ENCODE data around the gene SLC38A1.
"Not testable (repeated sequence)": the region's sequence is repeated elsewhere in the genome, so short reads cannot be mapped to it uniquely, and the experiment has no call there.

Gene SLC38A1

DNA sequence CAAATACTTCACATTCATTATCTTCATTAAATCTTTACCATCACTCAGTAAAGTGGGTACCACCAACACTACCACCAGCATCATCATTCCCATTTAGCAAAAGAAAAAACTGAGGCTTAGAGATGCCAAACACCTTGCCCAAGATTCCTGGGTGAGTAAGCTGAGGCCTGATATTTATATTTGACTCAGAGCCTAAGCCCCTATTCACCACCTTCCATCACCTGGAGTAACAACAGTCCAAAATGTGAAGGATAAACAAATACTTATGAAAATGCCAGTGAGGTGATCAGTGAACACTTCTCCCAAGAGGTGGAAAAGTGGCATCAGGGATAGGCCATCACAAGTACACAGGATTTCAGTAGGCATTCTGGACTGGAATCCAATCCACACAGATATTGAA, 3.7 kb downstream of the SLC38A1 start:
- no peak for DNase-seq (ENCODE audit: low read depth in 1 of 2, low spot score in 1 of 2)

DNA sequence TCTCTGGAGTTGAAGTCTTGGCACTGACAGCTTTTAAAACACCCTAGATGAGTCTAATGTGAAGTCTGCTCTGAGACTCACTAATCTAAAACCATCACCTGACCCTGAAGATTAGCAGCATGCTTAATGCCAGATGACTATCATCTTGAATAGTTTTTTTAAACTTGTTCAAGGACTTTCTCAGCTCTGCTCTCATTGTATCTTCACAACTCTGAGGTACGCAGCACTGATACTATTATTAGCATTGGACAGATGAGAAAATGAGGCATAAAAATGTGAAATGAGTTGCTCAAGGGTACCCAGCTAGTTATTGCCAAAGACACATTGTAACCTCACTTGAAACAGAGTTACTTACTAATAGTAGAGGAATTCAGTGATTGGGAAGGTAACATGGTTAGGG, 4.8 kb downstream of the SLC38A1 start:
- DNase-seq (ENCODE audit: low read depth in 1 of 2, low spot score in 1 of 2): no peak

DNA sequence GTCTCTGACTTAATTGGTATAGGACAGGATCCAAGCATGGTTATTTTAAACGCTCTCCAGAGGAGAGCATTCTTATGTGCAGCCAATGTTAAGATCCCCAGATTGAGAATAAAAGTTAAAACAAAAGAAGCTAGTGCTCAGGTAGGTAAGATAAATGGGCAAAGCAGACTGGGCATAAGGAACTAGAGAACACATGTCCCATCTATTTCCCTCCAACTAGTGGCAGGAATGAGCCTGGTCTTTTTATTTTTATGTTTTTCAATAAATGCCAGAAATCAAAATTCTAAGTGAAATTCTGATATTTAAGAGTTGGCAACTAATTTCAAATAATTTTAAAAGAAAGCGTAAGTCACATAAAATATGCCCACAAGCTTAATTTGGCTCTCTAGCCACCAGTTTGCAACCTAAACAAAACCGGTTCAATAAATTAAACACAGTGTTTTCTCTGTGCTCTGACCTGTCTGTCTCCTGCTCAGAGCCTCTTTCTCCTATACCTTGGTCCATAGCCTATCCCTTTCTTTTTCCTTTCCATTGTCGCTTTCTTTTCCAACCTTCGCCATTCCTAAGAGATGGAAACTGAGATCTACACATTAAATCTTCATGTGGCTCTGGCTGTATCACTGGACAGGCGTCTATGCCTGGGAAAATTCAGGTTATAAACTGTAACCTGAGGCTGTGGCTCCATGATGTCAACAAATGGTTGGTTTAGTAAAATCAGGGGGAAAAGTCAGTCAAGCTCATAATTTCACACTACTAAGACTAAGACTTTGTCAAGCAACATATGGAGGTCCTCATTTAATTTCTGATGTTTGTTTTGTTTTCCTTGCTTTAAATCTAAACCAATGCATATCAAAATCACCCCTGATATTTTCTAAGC, 5.5 kb downstream of the SLC38A1 start:
- DNase-seq (ENCODE audit: low read depth in 1 of 2, low spot score in 1 of 2): no peak

DNA sequence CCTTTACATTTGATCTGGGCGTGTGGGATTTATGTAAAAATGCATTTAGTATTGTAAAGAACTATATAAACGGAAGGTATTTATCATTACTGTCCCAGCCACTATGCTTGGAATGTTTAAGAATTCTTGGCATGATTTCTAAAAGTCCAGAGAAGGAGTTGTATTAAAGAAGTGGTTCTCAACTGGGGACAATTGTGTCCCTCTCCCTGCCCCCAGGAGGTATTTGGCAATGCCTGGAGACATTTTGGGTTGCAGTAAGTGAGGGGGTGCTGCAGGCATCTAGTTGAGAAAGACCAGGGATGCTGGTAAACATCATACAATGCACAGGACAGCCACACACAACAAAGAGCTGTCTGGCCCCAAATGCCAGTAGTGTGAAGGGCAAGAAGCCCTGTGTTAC, 7.2 kb downstream of the SLC38A1 start:
- no peak for DNase-seq (ENCODE audit: low read depth in 1 of 2, low spot score in 1 of 2)

DNA sequence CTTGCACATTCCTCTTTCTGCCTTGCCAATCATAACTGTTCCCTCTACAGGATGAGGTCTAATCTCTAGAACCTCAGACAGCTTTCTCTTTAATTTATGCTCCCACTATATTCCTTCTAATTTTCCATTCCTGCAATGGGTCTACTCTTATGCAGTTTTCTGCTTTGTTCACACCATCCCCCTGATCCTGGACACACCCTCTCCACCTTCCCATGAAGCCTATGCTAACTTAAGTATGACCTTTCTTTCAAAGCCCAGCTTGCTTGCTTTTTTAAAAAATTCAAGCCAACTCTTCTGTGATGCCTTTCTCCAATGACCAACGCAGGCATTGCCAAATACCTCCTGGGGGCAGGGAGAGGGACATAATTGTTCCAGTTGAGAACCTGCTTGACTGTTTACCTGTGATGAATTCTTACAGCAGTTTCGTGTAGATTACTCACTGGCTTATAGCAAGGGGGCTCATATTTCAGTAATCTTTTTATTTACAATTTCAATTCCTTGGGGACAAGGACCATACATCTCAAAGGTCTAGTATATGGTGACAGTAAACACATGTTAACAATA, 7.8 kb downstream of the SLC38A1 start:
- no peak for DNase-seq (ENCODE audit: low read depth in 1 of 2, low spot score in 1 of 2)

DNA sequence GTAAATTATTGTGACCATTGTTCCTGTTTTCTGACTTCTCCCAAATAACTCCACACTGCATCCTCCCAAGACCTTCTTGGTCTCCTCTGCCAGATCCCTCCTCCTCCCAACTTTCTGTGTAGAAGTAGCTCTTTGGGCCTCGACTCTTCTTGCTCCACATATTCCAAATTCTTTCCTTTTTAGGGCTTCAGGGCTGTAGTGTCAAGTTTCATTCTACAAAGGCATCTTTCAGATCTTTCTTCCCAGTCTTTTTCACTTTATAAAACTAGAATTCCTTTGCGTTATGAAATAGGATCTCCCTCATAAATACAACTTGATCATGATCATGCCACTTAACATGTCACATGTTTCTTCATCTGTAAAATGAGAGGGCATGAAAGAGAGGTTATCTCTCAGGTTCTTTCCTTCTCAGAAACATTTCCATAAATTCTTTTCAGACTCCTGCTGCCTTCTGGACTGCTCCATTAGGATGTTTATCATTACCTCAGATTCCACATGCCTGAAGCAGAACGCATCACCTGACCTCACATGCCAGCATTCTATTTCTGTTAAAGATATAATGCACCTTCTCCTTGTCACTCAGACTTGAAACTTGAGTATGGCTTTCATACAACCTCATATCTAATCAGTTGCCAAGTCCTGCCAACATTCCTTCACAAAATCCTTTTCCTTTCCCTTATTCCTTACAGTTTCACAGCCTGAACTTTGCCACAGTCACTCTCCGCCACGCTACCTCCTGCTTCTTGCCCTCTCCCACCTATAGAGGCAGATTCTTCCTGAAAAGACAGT, 8.5 kb downstream of the SLC38A1 start:
- no peak for DNase-seq (ENCODE audit: low read depth in 1 of 2, low spot score in 1 of 2)

DNA sequence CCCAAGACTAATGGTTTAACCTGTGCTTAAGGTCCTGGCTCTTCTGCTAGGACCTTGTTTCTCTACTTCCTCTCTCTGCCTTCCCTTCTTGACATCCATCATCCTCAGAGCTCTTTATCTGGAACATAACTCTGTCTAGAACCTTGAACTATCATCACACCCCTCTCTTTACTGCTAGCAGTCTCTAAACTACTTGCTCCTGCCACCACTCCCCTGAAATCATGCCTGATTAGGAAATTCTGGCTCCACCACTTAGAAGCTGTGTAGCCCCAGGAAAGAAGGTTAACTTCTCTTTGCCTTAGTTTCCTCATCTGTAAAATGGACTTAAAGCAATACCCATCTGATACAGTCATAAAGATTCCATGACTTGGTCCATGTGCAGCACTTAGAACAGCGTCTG, 9.1 kb downstream of the SLC38A1 start:
- no peak for DNase-seq (ENCODE audit: low read depth in 1 of 2, low spot score in 1 of 2)

DNA sequence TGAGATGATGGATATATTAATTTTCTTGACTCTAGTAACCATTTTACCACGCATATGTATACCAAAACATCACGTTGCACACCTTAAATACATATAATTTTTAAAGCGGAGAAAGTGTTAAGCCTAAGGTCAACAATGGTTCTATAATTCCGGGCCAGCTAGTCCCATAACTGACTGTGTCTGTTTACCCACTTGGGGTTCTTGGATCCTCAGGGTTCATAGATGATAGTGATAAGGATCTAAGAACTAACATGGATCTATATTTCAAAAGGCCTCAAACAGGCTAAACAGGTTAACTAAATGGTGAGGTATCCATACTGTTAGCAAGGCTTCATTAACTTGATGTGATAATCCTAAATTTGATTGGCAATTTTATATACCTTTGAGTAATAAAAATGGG, 9.8 kb downstream of the SLC38A1 start:
- DNase-seq (ENCODE audit: low read depth in 1 of 2, low spot score in 1 of 2): no peak

DNA sequence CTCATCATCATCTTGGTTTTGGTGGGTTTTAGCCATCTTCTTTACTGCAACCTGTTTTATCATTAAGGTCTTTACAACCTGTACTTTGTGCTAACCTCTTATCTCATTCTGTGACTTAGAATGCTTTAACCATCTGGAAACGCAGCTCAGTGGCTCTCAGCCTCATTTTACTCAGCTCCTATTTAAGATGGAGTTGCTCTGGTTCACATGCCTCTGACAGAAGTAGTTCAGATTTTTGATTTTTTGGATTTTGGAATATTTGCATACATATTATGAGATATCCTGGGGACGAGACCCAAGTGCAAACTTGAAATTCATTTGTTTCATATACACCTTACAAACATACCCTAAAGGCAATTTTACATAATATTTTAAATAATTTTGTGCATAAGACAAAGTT, 10.7 kb downstream of the SLC38A1 start:
- DNase-seq (ENCODE audit: low read depth in 1 of 2, low spot score in 1 of 2): no peak

DNA sequence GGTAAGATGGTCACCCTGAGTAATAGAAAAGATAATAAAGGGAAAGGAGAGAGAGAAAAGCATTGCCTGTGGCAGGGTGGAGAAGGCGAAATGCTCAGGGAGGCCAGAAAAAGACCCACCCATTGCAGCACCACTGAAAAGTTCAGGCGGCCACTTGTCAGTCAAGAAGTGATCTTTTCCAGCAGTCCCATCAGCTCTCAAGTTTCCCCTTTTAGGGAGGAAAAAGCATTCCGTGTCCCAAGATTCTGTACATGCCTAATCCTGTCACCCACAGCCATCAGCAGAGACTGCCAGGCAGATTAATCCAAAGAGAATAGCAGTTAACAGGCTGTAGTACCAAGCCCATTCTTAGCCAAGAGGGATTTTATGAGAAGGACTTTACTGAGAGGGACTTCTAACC, 11.9 kb downstream of the SLC38A1 start:
- no peak for DNase-seq (ENCODE audit: low read depth in 1 of 2, low spot score in 1 of 2)

DNA sequence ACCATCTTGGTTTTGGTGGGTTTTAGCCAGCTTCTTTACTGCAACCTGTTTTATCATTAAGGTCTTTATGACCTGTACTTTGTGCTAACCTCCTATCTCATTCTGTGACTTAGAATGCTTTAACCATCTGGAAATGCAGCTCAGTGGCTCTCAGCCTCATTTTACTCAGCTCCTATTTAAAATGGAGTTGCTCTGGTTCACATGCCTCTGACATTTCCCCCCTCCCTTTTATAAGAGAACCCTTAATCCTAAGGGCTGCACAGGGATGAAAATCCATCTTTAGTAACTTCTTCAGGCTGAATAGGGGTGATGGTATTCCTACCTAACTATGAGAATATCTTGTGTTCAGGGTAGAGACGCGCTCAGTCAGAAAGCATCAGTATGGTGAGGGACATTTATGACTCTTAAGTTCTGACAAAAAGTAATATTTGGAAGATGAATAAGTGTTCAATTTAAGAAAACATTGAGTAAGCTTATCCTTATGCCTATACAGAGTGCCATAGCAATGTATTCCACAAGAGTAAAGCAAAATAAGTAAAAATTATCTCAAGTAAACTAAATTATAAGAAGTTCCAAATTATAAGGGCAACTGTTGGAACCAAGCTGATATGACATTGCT, 15.2 kb downstream of the SLC38A1 start:
- no peak for DNase-seq (ENCODE audit: low read depth in 1 of 2, low spot score in 1 of 2)

DNA sequence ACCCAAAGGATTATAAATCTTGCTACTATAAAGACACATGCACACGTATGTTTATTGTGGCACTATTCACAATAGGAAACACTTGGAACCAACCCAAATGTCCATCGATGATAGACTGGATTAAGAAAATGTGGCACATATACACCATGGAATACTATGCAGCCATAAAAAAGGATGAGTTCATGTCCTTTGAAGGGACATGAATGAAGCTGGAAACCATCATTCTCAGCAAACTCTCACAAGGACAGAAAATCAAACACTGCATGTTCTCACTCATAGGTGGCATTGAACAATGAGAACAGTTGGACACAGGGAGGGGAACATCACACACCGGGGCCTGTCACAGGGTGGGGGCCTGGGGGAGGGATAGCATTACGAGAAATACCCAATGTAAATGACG, 16.8 kb downstream of the SLC38A1 start:
- not testable (repeated sequence) for DNase-seq (ENCODE audit: low read depth in 1 of 2, low spot score in 1 of 2)

DNA sequence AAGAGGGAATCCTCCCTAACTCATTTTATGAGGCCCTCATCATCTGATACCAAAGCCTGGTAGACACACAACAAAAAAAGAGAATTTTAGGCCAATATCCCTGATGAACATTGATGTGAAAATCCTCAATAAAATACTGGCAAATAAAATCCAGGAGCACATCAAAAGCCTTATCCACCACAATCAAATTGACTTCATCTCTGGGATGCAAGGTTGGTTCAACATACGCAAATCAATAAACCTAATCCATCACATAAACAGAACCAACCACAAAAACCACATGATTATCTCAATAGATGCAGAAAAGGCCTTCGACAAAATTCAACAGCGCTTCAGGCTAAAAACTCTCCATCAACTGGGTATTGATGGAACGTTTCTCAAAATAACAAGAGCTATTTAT, 18.9 kb downstream of the SLC38A1 start:
- DNase-seq (ENCODE audit: low read depth in 1 of 2, low spot score in 1 of 2): not testable (repeated sequence)

DNA sequence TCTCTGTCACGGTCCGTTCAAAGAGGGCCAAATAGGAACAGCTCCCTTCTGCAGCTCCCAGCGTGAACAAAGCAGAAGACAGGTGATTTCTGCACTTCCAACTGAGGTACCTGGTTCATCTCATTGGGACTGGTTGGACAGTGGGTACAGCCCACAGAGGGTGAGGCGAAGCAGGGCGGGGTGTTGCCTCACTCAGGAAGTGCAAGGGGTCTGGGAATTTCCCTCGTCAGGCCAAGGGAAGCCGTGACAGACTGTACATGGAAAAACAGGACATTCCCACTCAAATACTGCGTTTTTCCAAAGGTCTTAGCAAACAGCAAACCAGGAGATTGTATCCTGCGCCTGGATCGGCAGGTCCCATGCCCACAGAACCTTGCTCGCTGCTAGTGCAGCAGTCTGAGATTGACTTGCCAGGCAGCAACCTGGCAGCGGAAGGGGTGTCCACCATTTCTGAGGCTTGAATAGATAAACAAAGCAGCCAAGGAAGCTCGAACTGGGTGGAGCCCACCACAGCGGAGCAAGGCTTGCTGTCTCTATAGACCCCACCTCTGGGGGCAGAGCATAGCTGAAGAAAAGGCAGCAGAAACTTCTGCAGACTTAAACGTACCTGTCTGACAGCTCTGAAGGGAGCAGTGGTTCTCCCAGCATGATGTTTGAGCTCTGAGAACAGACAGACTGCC, 22.7 kb downstream of the SLC38A1 start:
- no peak for DNase-seq (ENCODE audit: low read depth in 1 of 2, low spot score in 1 of 2)

DNA sequence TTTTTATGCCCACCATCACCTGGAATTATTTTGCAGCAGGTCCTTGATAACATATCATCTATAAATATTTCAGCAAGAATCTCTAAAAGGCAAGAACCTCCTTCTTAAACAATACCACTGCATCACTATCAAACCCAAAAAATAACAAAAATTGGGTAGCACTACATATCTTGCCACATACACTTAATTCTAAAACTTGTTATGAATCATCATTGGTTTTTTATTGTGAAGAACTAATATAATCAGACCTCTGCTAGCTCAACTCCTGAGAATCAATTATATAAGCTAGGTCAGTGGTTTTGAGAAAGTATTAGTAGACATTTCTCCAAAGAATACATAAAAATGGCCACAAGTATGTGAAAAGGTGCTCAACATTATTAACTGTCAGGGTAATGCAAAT, 23.8 kb downstream of the SLC38A1 start:
- no peak for DNase-seq (ENCODE audit: low read depth in 1 of 2, low spot score in 1 of 2)

DNA sequence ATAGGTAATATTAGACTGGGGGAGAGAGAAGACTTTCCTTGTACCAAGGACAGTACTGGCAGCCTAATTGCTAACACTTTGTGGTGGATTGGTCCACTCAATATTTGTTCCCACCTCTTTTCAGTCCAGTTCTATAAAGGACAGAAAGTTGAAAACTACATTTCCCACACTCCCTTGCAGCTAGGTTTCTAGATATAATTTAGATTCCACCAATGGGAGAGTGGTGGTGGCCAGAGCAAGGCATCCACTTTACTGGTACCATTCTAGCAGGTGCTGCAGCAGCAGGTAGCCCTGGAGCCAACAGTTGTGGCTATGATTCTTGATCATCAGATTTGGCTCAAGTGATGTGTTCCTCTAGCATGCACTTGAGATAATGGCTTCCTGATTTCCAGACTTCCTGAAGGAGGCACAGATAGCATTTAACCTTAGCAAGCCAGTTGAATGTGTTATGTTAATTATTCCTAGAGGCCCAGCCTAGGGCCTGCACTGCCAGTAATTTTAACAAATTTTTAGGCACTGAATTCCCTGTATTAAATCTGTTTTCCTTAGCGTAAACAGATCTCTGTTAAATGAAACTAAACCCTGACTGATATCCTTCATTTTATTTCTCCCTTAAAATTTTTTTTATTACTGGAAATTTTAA, 24.4 kb downstream of the SLC38A1 start:
- DNase-seq (ENCODE audit: low read depth in 1 of 2, low spot score in 1 of 2): no peak

DNA sequence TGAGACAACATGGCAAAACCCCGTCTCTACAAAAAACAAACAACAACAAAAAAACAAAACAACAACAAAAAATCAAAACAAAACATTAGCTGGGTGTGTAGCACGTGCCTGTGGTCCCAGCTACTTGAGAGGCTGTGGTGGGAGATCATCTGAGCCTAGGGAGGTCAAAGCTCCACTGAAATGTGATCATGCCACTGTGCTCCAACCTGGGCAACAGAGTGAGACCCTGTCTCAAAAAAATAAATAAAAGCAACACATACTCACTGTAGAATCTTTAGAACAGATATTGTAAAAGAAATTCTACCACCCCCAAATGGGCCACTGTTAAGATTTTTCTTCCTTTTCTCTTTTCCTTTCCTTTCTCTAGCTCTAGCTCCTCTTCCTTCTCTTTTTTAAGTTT, 26.3 kb downstream of the SLC38A1 start:
- DNase-seq (ENCODE audit: low read depth in 1 of 2, low spot score in 1 of 2): no peak

DNA sequence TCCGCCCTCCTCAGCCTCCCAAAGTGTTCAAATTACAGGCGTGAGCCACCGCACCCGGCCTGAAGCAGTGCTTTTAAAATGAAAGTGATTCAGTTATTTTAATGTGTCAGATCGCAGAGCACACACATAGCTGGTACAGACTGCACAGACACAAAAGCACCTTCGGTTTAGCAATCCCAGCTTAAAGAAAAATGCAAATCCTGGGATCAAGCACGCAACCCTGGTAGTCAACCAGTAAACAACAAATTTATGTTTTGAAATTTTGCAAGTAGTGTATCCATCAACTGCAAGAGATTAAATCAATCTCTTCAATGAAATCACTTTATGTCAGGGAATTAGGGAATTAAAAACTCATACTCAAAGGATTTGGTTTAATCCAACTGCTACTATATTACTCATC, 28.4 kb downstream of the SLC38A1 start:
- DNase-seq (ENCODE audit: low read depth in 1 of 2, low spot score in 1 of 2): no peak

DNA sequence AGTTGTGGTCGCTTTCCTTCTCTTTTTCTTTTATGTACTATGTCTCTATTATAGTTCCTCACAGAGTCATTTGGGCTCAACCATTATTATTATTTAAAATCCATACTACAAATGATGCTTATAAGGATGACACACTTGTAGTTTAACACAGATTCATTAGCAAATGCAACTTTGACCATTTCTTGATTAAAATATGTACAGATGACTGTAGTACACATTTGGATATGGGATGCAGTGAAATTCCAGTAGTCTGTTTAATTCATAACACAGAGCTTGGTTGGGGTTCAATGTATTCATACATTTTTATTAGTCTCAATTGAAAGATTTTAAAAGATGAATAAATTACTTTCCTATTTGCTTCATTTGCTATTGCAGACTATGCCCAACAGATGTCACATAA, 30.0 kb downstream of the SLC38A1 start:
- no peak for DNase-seq (ENCODE audit: low read depth in 1 of 2, low spot score in 1 of 2)

DNA sequence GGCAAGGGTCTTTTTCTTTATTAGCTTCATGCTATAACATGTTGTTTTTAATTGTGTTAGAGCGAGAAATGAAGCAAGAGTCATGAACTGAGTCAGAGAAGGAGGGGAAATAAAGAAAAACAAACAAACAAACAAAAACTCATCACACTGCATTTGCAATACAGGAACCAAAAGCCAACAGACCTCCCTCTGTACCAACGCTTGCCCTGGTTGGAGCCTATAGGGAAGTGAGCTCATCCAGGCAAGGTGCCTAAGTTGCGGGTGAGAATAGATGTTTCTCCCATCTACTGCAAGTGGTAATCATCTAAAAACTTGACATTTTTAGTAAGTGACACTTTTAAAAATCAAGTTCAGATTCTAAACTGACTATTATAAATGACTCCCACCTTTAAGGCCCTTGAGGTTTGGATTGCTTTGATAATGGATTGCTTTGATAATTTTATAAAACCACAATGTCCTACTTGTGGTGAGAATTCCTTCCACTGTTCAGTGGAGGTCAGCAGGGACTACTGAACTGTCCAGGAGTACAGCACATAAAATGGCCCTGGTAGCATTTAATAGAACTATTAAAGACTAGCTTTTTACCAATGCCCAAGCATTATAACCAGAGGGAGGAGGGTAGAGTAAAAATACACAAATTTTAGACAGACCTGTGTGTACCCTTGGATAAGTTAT, 31.3 kb downstream of the SLC38A1 start:
- no peak for DNase-seq (ENCODE audit: low read depth in 1 of 2, low spot score in 1 of 2)
